HEK293 (cell line): ENCODE data around the gene SCAF1.

Source experiments
- AEBP2 ChIP-seq: fragments of 450-650 bp; formaldehyde crosslinking; IDR thresholded peaks from 2 replicates; pipeline ENCODE4 v1.5.1; 2016; ENCODE audit warnings: missing biosample characterization, missing genetic modification characterization, borderline replicate concordance
- BCL6B ChIP-seq: fragments of 450-650 bp; formaldehyde crosslinking; IDR thresholded peaks from 2 replicates; pipeline ENCODE4 v1.5.1; 2017; ENCODE audit warnings: missing biosample characterization, missing genetic modification characterization
- GLIS1 ChIP-seq: fragments of 450-650 bp; formaldehyde crosslinking; IDR thresholded peaks from 2 replicates; pipeline ENCODE4 v1.5.1; 2016; ENCODE audit warnings: missing biosample characterization, missing genetic modification characterization
- INSM2 ChIP-seq: fragments of 450-650 bp; formaldehyde crosslinking; IDR thresholded peaks from 2 replicates; pipeline ENCODE4 v1.5.1; 2016; ENCODE audit warnings: missing biosample characterization, missing genetic modification characterization
- KLF16 ChIP-seq: fragments of 450-650 bp; formaldehyde crosslinking; IDR thresholded peaks from 2 replicates; pipeline ENCODE4 v1.5.1; 2017; ENCODE audit warnings: missing biosample characterization, missing genetic modification characterization
- PRDM10 ChIP-seq: fragments of 450-650 bp; formaldehyde crosslinking; IDR thresholded peaks from 2 replicates; pipeline ENCODE4 v1.5.1; 2016; ENCODE audit warnings: missing biosample characterization, missing genetic modification characterization
- REST ChIP-seq: fragments of 450-650 bp; formaldehyde crosslinking; IDR thresholded peaks from 2 replicates; pipeline ENCODE4 v1.5.1; 2016; ENCODE audit warnings: missing biosample characterization, missing genetic modification characterization
- ZBTB10 ChIP-seq: fragments of 450-650 bp; formaldehyde crosslinking; IDR thresholded peaks from 2 replicates; pipeline ENCODE4 v1.5.1; 2016; ENCODE audit warnings: missing biosample characterization, missing genetic modification characterization
- ZBTB17 ChIP-seq: fragments of 450-650 bp; formaldehyde crosslinking; IDR thresholded peaks from 2 replicates; pipeline ENCODE4 v1.5.1; 2016; ENCODE audit warnings: missing biosample characterization, missing genetic modification characterization
- ZBTB48 ChIP-seq: fragments of 450-650 bp; formaldehyde crosslinking; IDR thresholded peaks from 2 replicates; pipeline ENCODE4 v1.5.1; 2016; ENCODE audit warnings: missing biosample characterization, missing genetic modification characterization
- ZBTB8A ChIP-seq: fragments of 450-650 bp; formaldehyde crosslinking; IDR thresholded peaks from 2 replicates; pipeline ENCODE4 v1.5.1; 2016; ENCODE audit warnings: missing biosample characterization, missing genetic modification characterization
- ZNF146 ChIP-seq: fragments of 450-650 bp; formaldehyde crosslinking; IDR thresholded peaks from 2 replicates; pipeline ENCODE4 v1.5.1; 2016; ENCODE audit warnings: missing biosample characterization, missing genetic modification characterization
- ZNF2 ChIP-seq: fragments of 450-650 bp; formaldehyde crosslinking; IDR thresholded peaks from 2 replicates; pipeline ENCODE4 v1.5.1; 2016; ENCODE audit warnings: missing biosample characterization, missing genetic modification characterization
- ZNF280C ChIP-seq: fragments of 450-650 bp; formaldehyde crosslinking; IDR thresholded peaks from 2 replicates; pipeline ENCODE4 v1.5.1; 2016; ENCODE audit warnings: missing biosample characterization, missing genetic modification characterization
- ZNF302 ChIP-seq: fragments of 450-650 bp; formaldehyde crosslinking; IDR thresholded peaks from 2 replicates; pipeline ENCODE4 v1.5.1; 2016; ENCODE audit warnings: missing biosample characterization, missing genetic modification characterization, low read depth
- ZNF560 ChIP-seq: fragments of 450-650 bp; formaldehyde crosslinking; IDR thresholded peaks from 2 replicates; pipeline ENCODE4 v1.5.1; 2017; ENCODE audit warnings: missing biosample characterization, missing genetic modification characterization, borderline replicate concordance
- ZNF658 ChIP-seq: fragments of 450-650 bp; formaldehyde crosslinking; IDR thresholded peaks from 2 replicates; pipeline ENCODE4; 2016; ENCODE audit warnings: missing biosample characterization, missing genetic modification characterization
- ZNF76 ChIP-seq: fragments of 450-650 bp; formaldehyde crosslinking; IDR thresholded peaks from 2 replicates; pipeline ENCODE4; 2016; ENCODE audit warnings: low read depth, missing biosample characterization, missing genetic modification characterization, borderline replicate concordance
- ZNF830 ChIP-seq: fragments of 450-650 bp; IDR thresholded peaks from 2 replicates; pipeline ENCODE4 v1.5.0; 2018; ENCODE audit warnings: missing biosample characterization, missing genetic modification characterization, low read depth, mild to moderate bottlenecking, moderate library complexity

The SCAF1 gene

GRCh38 chr19:49672131-49672919 lies 30.3 kb downstream of the SCAF1 start (continued):
- TF ChIP-seq ZBTB8A (tag by site-specific recombination) (peak; percentile 40; the same call in 1 of the 2 replicates), GLIS1 (tag by site-specific recombination) (peak; percentile 90), AEBP2 (tag by site-specific recombination) (no peak), KLF16 (tag by site-specific recombination) (0 out of 2 replicates have a peak, but pooled peaks have one; percentile 44), ZBTB48 (tag by site-specific recombination) (no peak), ZNF2 (tag by site-specific recombination) (peak; percentile 98), ZNF280C (tag by site-specific recombination) (no peak), ZBTB10 (tag by site-specific recombination) (peak; percentile 42; the same call in 1 of the 2 replicates), ZBTB17 (tag by site-specific recombination) (peak; percentile 88), INSM2 (tag by site-specific recombination) (no peak), REST (tag by site-specific recombination) (no peak), ZNF76 (tag by site-specific recombination) (peak; percentile 33; the same call in 1 of the 2 replicates), BCL6B (no peak), ZNF830 (tag by site-specific recombination) (no peak), ZNF658 (tag by site-specific recombination) (no peak), PRDM10 (tag by site-specific recombination) (peak; percentile 74), ZNF302 (tag by site-specific recombination) (no peak), ZNF560 (no peak), ZNF146 (no peak)
